ENCODE results near the gene GLRX5.

GRCh38 chr14:95523051-95523814 is 11.6 kb upstream of the GLRX5 start:
- TF ChIP-seq CTCF (IDR thresholded peaks at IDR 0.05) (no peak), POLR2A (IDR thresholded peaks at IDR 0.05) (no peak)
